Smooth muscle cell (in vitro differentiated cells): ENCODE measurements around the gene KL. TPM values are rescaled to one million over a fixed set of nuclear protein-coding genes. Genes with fewer than 3 reads are reported as not detected.

ENCODE experiments used
- DNase-seq: peaks from one replicate; lab custom pipeline; 2025; ENCODE audit not compliant: unreplicated experiment; lab: John Stamatoyannopoulos, UW
- H2AFZ ChIP-seq: fragments of 200-600 bp; sonication (generic); 2 replicates; pipeline ENCODE4 v1.6.0; 2016; ENCODE audit warnings: antibody characterized with exemption, low read depth, mild to moderate bottlenecking
- H3F3A ChIP-seq: fragments of 200-600 bp; sonication (generic); 2 replicates; pipeline ENCODE4 v1.6.0; 2017; ENCODE audit warnings: antibody characterized with exemption, low read depth
- H3K27ac ChIP-seq: fragments of 200-600 bp; sonication (generic); 2 replicates; pipeline ENCODE4 v1.5.1; 2016; ENCODE audit warnings: low read depth, mild to moderate bottlenecking
- H3K27me3 ChIP-seq: fragments of 200-600 bp; sonication (generic); 2 replicates; pipeline ENCODE4 v1.6.1; 2016; ENCODE audit warnings: low read depth, mild to moderate bottlenecking
- H3K36me3 ChIP-seq: fragments of 200-600 bp; sonication (generic); 2 replicates; pipeline ENCODE4 v1.5.1; 2016; ENCODE audit warnings: low read depth
- H3K4me1 ChIP-seq: fragments of 200-600 bp; sonication (generic); 2 replicates; pipeline ENCODE4 v1.5.1; 2016; ENCODE audit warnings: low read depth
- H3K4me2 ChIP-seq: fragments of 200-600 bp; sonication (generic); 2 replicates; pipeline ENCODE4 v1.6.0; 2016; ENCODE audit warnings: mild to moderate bottlenecking
- H3K4me3 ChIP-seq: fragments of 200-600 bp; sonication (generic); 2 replicates; pipeline ENCODE4 v1.5.1; 2016; ENCODE audit warnings: mild to moderate bottlenecking
- H3K79me2 ChIP-seq: fragments of 200-600 bp; sonication (generic); 2 replicates; pipeline ENCODE4 v1.6.0; 2016; ENCODE audit warnings: low read depth, mild to moderate bottlenecking
- H3K9ac ChIP-seq: fragments of 200-600 bp; sonication (generic); 2 replicates; pipeline ENCODE4 v1.6.0; 2016; ENCODE audit warnings: low read depth
- H3K9me3 ChIP-seq: fragments of 200-600 bp; sonication (generic); replicated peaks from 2 replicates; pipeline ENCODE4 v1.5.1; 2016; ENCODE audit warnings: low read depth
- H4K20me1 ChIP-seq: fragments of 200-600 bp; sonication (generic); 2 replicates; pipeline ENCODE4 v1.6.0; 2016; ENCODE audit warnings: low read depth
- CTCF ChIP-seq: fragments of 200-600 bp; sonication (generic); IDR thresholded peaks from 2 replicates; pipeline ENCODE4 v1.5.1; 2017; ENCODE audit warnings: borderline replicate concordance, mild to moderate bottlenecking, antibody characterized with exemption; ENCODE audit not compliant: insufficient read depth, poor library complexity, severe bottlenecking
- WGBS: methylation state at CpG from one replicate; pipeline ENCODE4 v1.1.7; 2016; ENCODE audit warnings: low lambda C conversion rate; 5-methylcytosine and 5-hydroxymethylcytosine counted together
- polyA plus RNA-seq: library from polyadenylated mRNA; unstranded; fragments of >200 nt; fragmentation: Nextera tagmentation; extraction: Ambion mirVana; gene quantifications from 2 replicates; pipeline ENCODE4 v1.2.1, GENCODE V29; 2016
- total RNA-seq: library from RNA; depleted of rRNA; stranded (reverse); fragments of >200 nt; gene quantifications from 2 replicates; pipeline ENCODE4 v1.2.3, GENCODE V29; 2014

KL gene
- total and polyA plus RNA-seq, 2 experiments from 2014 or later, result 0.49 TPM; not detected in 1

DNA sequence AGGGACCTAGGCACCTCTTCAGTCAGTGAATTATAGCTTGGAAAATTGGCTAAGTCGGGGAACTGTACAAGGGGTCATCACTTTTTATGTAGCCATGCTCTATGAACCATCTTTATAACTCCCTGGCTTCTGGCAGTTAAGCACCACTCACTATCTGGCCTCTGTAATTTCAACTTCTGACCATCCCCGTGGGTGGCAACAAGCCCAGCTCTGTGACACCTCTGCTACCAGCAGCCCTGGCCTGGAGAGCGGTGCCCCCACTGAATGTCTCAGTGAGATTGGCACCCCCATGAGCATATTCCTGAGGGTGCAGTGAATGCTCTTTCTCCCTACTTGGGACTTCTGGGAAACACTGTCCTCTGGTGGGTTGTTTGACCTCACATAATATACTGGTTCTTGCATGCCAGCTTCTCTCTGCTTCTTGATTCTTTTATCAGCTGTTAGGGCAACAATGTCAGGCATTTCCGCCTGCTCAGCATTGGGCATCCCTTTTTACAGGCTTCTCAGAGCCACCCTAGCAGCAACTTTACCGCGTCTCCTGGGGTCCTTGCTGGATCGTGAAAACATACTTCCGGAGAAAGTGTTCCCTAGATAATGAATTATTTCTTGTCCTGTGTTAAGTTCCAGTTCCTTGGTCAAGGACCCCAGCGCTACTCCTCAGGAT, 10.4 kb downstream of the KL start:
- Histone ChIP-seq H2AFZ (no peak overlapping the region), H3K36me3 (no peaks in the 10 kb centered on the region), H3K9me3 (no peaks in the 10 kb centered on the region), H3F3A (no peaks in the 10 kb centered on the region), H3K27ac (no peak overlapping the region), H3K9ac (no peak overlapping the region), H3K4me1 (no peaks in the 10 kb centered on the region), H3K79me2 (no peaks in the 10 kb centered on the region), H3K4me3 (no peak overlapping the region), H4K20me1 (no peaks in the 10 kb centered on the region), H3K4me2 (no peak overlapping the region), H3K27me3 (peaks cover 39% of the 10 kb centered on the region)
- 81% methylated on average over 9 of the region's 9 CpGs for WGBS
- DNase-seq, result no peak
- TF ChIP-seq CTCF, result no peak

DNA sequence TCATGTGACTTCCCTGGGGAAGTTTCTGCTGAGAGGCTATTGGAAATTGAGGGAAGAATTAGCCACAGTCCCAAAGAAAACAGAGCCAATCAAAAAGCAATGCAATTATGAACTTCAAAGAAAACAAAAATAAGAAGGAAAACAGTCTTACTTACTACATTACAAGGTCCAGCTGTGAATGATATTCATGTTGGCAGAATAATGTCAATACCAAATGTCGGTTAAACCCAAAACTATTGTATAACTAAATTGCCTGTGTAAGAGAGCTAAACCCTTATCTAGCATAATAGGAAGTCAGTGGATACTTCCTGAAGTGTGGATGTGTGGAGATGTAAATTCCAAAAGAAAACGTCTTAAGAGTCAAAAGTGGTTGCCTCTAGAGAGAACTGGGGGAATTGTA, 12.4 kb downstream of the KL start:
- Histone ChIP-seq H3K36me3 (no peaks in the 10 kb centered on the region), H3K4me2 (no peak overlapping the region), H3K4me1 (no peaks in the 10 kb centered on the region), H4K20me1 (no peaks in the 10 kb centered on the region), H3K4me3 (no peak overlapping the region), H3K27me3 (peaks cover 19% of the 10 kb centered on the region), H3F3A (no peaks in the 10 kb centered on the region), H3K9me3 (no peaks in the 10 kb centered on the region), H3K9ac (no peak overlapping the region), H3K79me2 (no peaks in the 10 kb centered on the region), H3K27ac (no peak overlapping the region), H2AFZ (no peak overlapping the region)
- no peak for TF ChIP-seq CTCF
- DNase-seq, result no peak
- 89% methylated on average over 2 of the region's 2 CpGs for WGBS

- H3K79me2 ChIP-seq, result no peaks in the 10 kb centered on the region
- no peaks in the 10 kb centered on the region for H3K4me1 ChIP-seq
- no peak for DNase-seq
- TF ChIP-seq CTCF, result no peak
- no peak overlapping the region for H3K27ac ChIP-seq
- no peak overlapping the region for H3K4me3 ChIP-seq
- WGBS, result 95% methylated on average over 4 of the region's 4 CpGs
- H3K36me3 ChIP-seq, result no peaks in the 10 kb centered on the region
- no peaks in the 10 kb centered on the region for H3F3A ChIP-seq
- no peaks in the 10 kb centered on the region for H3K27me3 ChIP-seq
- H4K20me1 ChIP-seq, result no peaks in the 10 kb centered on the region
- H3K9ac ChIP-seq, result no peak overlapping the region
- no peaks in the 10 kb centered on the region for H3K9me3 ChIP-seq
- H3K4me2 ChIP-seq, result no peak overlapping the region
- H2AFZ ChIP-seq, result no peak overlapping the region
Measured at GRCh38 chr13:33031277-33031676, 15.1 kb downstream of the KL start.

DNA sequence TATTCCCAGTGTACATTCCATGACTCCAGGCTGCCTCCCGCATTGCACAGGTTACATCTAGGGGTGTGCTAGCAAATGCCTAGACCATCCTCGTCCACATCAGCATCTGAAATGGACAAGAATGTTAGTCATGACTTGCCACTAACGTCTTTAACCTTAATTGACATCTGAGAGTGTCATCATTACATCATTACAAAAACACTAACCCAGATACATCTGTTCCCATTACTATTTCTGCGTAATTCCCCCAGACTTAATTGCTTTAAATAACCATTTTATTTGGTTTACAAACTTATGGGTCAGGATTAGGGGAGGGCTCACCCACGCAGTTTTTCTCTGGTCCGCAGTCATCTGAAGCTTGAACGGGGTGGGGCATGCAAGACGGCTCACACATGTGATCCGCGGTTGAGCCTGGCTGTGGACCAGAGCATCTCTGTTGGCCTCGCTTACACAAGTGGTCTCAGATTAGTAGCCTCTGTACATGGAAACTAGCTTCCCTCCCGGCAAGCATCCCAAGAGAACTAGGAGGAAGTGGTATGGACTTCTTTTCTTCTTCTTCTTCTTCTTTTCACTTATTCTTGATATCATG, 15.9 kb downstream of the KL start:
- Histone ChIP-seq H3F3A (no peaks in the 10 kb centered on the region), H3K4me3 (no peak overlapping the region), H3K4me2 (no peak overlapping the region), H3K4me1 (no peaks in the 10 kb centered on the region), H3K9me3 (no peaks in the 10 kb centered on the region), H3K36me3 (no peaks in the 10 kb centered on the region), H3K27ac (no peak overlapping the region), H2AFZ (no peak overlapping the region), H3K9ac (no peak overlapping the region), H3K27me3 (no peaks in the 10 kb centered on the region), H4K20me1 (no peaks in the 10 kb centered on the region), H3K79me2 (no peaks in the 10 kb centered on the region)
- TF ChIP-seq CTCF, result no peak
- no peak for DNase-seq
- 71% methylated on average over 12 of the region's 12 CpGs for WGBS
